Measurements from ENCODE around the gene DEK. TPM values are rescaled to one million over a fixed set of nuclear protein-coding genes. Genes with fewer than 3 reads are reported as not detected.

The DEK gene
- polyA plus RNA-seq, 1 donor (not counting 4 experiments of a cell fraction or from before 2014, with no cell fraction given), result 45.0 TPM

DNA sequence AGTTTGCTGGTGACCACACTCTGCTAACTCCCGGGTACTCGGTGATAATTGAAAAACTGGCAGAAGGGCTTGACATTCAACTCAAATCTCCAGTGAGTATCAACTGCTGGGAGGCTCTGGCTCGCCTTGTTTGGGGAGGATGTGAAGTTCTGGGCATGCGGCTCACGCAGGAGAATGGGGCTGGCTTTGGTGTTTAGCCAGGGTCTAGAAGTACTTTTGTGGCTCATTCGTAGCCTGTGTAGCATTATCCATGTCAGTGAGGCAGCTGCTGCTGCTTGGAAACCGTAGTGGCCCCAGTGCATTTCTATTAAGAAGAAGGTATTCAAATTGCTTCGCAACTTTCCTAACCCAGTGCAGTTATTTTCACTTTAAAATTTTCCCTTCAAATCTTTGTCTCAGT is 56.9 kb downstream of the DEK start:
- Histone ChIP-seq H3K27ac (ENCODE audit: control insufficient read depth, insufficient read depth, low read length) (no peak overlapping the region), H2AFZ (ENCODE audit: control insufficient read depth, low read length) (no peak overlapping the region), H3K9ac (ENCODE audit: control insufficient read depth, extremely low read depth, insufficient read depth, low read length) (no peak overlapping the region), H4K20me1 (ENCODE audit: control insufficient read depth, extremely low read depth, insufficient read depth, low read length) (no peaks in the 10 kb centered on the region), H3K36me3 (ENCODE audit: control insufficient read depth in 2 of 2, extremely low read depth in 1 of 2, insufficient read depth in 2 of 2, low read length in 2 of 2) (peaks cover 4 to 28% of the 10 kb centered on the region in 2 experiments), H3K9me3 (ENCODE audit: control insufficient read depth, low read depth, low read length) (no peaks in the 10 kb centered on the region), H3K9me1 (ENCODE audit: control insufficient read depth, extremely low read depth, insufficient read depth, low read length) (no peaks in the 10 kb centered on the region), H3K27me3 (ENCODE audit: control insufficient read depth, extremely low read depth, insufficient read depth, low read length) (no peaks in the 10 kb centered on the region), H3K79me2 (ENCODE audit: control insufficient read depth, insufficient read depth, low read length) (no peaks in the 10 kb centered on the region), H3K4me2 (ENCODE audit: control insufficient read depth, extremely low read depth, insufficient read depth, low read depth, low read length) (no peak overlapping the region), H3K4me3 (ENCODE audit: control insufficient read depth in 2 of 3, extremely low read depth in 1 of 3, insufficient read depth in 2 of 3, low read depth in 1 of 3, low read length in 3 of 3) (no peak overlapping the region), H3K4me1 (ENCODE audit: control insufficient read depth, extremely low read depth, insufficient read depth, low read length) (no peaks in the 10 kb centered on the region)
- no peak for DNase-seq (ENCODE audit: low read depth, low spot score)
- TF ChIP-seq, protein P1, sequence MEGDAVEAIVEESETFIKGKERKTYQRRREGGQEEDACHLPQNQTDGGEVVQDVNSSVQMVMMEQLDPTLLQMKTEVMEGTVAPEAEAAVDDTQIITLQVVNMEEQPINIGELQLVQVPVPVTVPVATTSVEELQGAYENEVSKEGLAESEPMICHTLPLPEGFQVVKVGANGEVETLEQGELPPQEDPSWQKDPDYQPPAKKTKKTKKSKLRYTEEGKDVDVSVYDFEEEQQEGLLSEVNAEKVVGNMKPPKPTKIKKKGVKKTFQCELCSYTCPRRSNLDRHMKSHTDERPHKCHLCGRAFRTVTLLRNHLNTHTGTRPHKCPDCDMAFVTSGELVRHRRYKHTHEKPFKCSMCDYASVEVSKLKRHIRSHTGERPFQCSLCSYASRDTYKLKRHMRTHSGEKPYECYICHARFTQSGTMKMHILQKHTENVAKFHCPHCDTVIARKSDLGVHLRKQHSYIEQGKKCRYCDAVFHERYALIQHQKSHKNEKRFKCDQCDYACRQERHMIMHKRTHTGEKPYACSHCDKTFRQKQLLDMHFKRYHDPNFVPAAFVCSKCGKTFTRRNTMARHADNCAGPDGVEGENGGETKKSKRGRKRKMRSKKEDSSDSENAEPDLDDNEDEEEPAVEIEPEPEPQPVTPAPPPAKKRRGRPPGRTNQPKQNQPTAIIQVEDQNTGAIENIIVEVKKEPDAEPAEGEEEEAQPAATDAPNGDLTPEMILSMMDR (optimal IDR thresholded peaks at IDR 0.05 in 1 of 3, IDR thresholded peaks at IDR 0.05 in 1 of 3, conservative IDR thresholded peaks at IDR 0.05 in 1 of 3; ENCODE audit: extremely low read depth in 1 of 3, insufficient read depth in 2 of 3, low read length in 3 of 3), result no peak
- TF ChIP-seq EZH2 (IDR thresholded peaks at IDR 0.05; ENCODE audit: low read length), result no peak
- dilution Hi-C loops (cut with MboI; ENCODE audit: extremely low pct_ligation_motif_present, low sequenced_read_pairs), result no loop called here
- FAIRE-seq, result no peak

DNA sequence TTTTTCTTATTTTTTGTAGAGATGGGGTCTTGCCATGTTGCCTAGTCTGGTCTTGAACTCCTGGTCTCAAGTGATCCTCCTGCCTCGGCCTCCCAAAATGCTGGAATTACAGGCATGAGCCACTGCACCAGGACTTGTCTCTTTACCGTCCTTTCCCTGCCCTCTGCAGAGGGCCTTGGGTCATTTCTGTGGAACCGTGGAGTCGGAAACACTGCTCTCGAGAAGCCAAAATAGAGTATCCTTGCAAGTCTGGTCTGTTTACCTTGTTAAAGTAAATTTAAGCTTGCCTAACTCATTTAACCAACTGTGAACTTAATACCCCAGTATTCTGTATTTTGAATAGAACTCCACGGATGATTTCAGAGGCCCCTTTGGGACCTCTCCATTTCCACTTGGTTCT is 57.7 kb downstream of the DEK start:
- no peak overlapping the region for H3K4me2 ChIP-seq (ENCODE audit: control insufficient read depth, extremely low read depth, insufficient read depth, low read depth, low read length)
- no peak for TF ChIP-seq EZH2 (IDR thresholded peaks at IDR 0.05; ENCODE audit: low read length)
- TF ChIP-seq, protein P1 (optimal IDR thresholded peaks at IDR 0.05 in 1 of 3, IDR thresholded peaks at IDR 0.05 in 1 of 3, conservative IDR thresholded peaks at IDR 0.05 in 1 of 3; ENCODE audit: extremely low read depth in 1 of 3, insufficient read depth in 2 of 3, low read length in 3 of 3), result no peak
- FAIRE-seq, result no peak
- H3K9me3 ChIP-seq (ENCODE audit: control insufficient read depth, low read depth, low read length), result no peaks in the 10 kb centered on the region
- no peak overlapping the region for H3K4me3 ChIP-seq (ENCODE audit: control insufficient read depth in 2 of 3, extremely low read depth in 1 of 3, insufficient read depth in 2 of 3, low read depth in 1 of 3, low read length in 3 of 3)
- no peak overlapping the region for H3K27ac ChIP-seq (ENCODE audit: control insufficient read depth, insufficient read depth, low read length)
- no peak for DNase-seq (ENCODE audit: low read depth, low spot score)
- H2AFZ ChIP-seq (ENCODE audit: control insufficient read depth, low read length), result no peak overlapping the region
- no peaks in the 10 kb centered on the region for H3K9me1 ChIP-seq (ENCODE audit: control insufficient read depth, extremely low read depth, insufficient read depth, low read length)
- no peaks in the 10 kb centered on the region for H3K4me1 ChIP-seq (ENCODE audit: control insufficient read depth, extremely low read depth, insufficient read depth, low read length)
- dilution Hi-C loops (cut with MboI; ENCODE audit: extremely low pct_ligation_motif_present, low sequenced_read_pairs), result no loop called here
- no peaks in the 10 kb centered on the region for H4K20me1 ChIP-seq (ENCODE audit: control insufficient read depth, extremely low read depth, insufficient read depth, low read length)
- peaks cover 0 to 28% of the 10 kb centered on the region in 2 experiments for H3K36me3 ChIP-seq (ENCODE audit: control insufficient read depth in 2 of 2, extremely low read depth in 1 of 2, insufficient read depth in 2 of 2, low read length in 2 of 2)
- H3K79me2 ChIP-seq (ENCODE audit: control insufficient read depth, insufficient read depth, low read length), result no peaks in the 10 kb centered on the region
- H3K9ac ChIP-seq (ENCODE audit: control insufficient read depth, extremely low read depth, insufficient read depth, low read length), result no peak overlapping the region
- no peaks in the 10 kb centered on the region for H3K27me3 ChIP-seq (ENCODE audit: control insufficient read depth, extremely low read depth, insufficient read depth, low read length)

Measured in keratinocyte (primary cell).